Caco-2 (cell line): ENCODE results near the gene COL21A1. TPM values are rescaled to one million over a fixed set of nuclear protein-coding genes. Genes with fewer than 3 reads are reported as not detected.

ENCODE experiments used
- BruUV-seq: library from RNA; stranded (reverse); fragments of 400-500 nt; replicated peaks from 2 replicates; lab custom pipeline; 2021; lab: Mats Ljungman, UMichigan
- CTCF ChIA-PET: fragments of 300-600 bp; sonication (Branson Sonifier 250); formaldehyde crosslinking; loops from one replicate; lab custom pipeline; 2022; ENCODE audit warnings: antibody characterized with exemption; lab: Charles Lee
- POLR2A ChIA-PET: fragments of 300-600 bp; sonication (Branson Sonifier 250); formaldehyde crosslinking; loops from one replicate; lab custom pipeline; 2022; ENCODE audit warnings: antibody characterized with exemption; lab: Charles Lee
- DNase-seq, 2 experiments: peaks; one replicate each; pipeline versions ENCODE4 v3.0.0 to v3.0.0-alpha.2; 2020 to 2022
- H3K27me3 ChIP-seq: replicated peaks from 2 replicates; pipeline ENCODE4 v1.6.0; 2011; ENCODE audit warnings: low read length; ENCODE audit not compliant: control insufficient read depth, insufficient read depth
- H3K36me3 ChIP-seq: 2 replicates; pipeline ENCODE4 v1.5.1; 2011; ENCODE audit warnings: low read length; ENCODE audit not compliant: control insufficient read depth, insufficient read depth
- H3K4me1 ChIP-seq: fragments of 250-450 bp; sonication (Bioruptor Pico); 2 replicates; pipeline ENCODE4 v1.5.1; 2020; ENCODE audit warnings: mild to moderate bottlenecking
- H3K4me3 ChIP-seq: 2 replicates; pipeline ENCODE4 v1.5.1; 2011; ENCODE audit warnings: low read depth, mild to moderate bottlenecking, control low read depth, low read length
- H3K9me3 ChIP-seq: fragments of 250-450 bp; sonication (Bioruptor Pico); 2 replicates; pipeline ENCODE4 v1.5.1; 2020; ENCODE audit warnings: mild to moderate bottlenecking, moderate library complexity
- H3K27ac Mint-ChIP-seq: one replicate; pipeline ENCODE4 v1.8.0; 2022; ENCODE audit warnings: mixed read lengths; ENCODE audit not compliant: unreplicated experiment
- H3K27me3 Mint-ChIP-seq: one replicate; pipeline ENCODE4 v1.8.0; 2022; ENCODE audit warnings: mixed read lengths; ENCODE audit not compliant: insufficient read depth, unreplicated experiment
- H3K36me3 Mint-ChIP-seq: one replicate; pipeline ENCODE4 v1.8.0; 2022; ENCODE audit warnings: mild to moderate bottlenecking, mixed read lengths; ENCODE audit not compliant: insufficient read depth, unreplicated experiment
- H3K4me1 Mint-ChIP-seq: one replicate; pipeline ENCODE4 v1.8.0; 2022; ENCODE audit warnings: low read depth, mixed read lengths; ENCODE audit not compliant: unreplicated experiment
- H3K4me3 Mint-ChIP-seq: one replicate; pipeline ENCODE4 v1.8.0; 2022; ENCODE audit warnings: mild to moderate bottlenecking, moderate library complexity, mixed read lengths; ENCODE audit not compliant: unreplicated experiment
- H3K9me3 Mint-ChIP-seq: one replicate; pipeline ENCODE4 v1.8.0; 2022; ENCODE audit warnings: mixed read lengths; ENCODE audit not compliant: unreplicated experiment
- intact Hi-C: fragments of 100-400 bp; cut with micrococcal nuclease; formaldehyde crosslinking; loops from one replicate; pipeline ENCODE4 v1.10.0; 2022; ENCODE audit not compliant: unreplicated experiment
- total RNA-seq: library from RNA; stranded (reverse); gene quantifications from 2 replicates; pipeline ENCODE4 v1.2.3, GENCODE V29; 2022
- TF ChIP-seq, protein P1 (sequence below), 2 experiments: fragments of 200-600 bp in 1 of 2; IDR thresholded peaks; 1 replicate in 1 of 2; 2 replicates in 1 of 2; pipeline versions ENCODE4 v1.5.1 to v1.8.0; 2011 to 2022; ENCODE audit warnings: antibody characterized with exemption in 1 of 2, control low read depth in 1 of 2, inconsistent platforms in 1 of 2, low read depth in 1 of 2, low read length in 1 of 2, mild to moderate bottlenecking in 1 of 2, moderate library complexity in 1 of 2; ENCODE audit not compliant: insufficient read depth in 1 of 2, severe bottlenecking in 1 of 2, unreplicated experiment in 1 of 2

Gene COL21A1
- total RNA-seq, 1 experiment from 2014 or later, result 1.3 TPM

GRCh38 chr6:56214041-56214702, 33.2 kb downstream of the COL21A1 start:
- Histone ChIP-seq H3K4me1 (no peaks in the 10 kb centered on the region), H3K27me3 (no peaks in the 10 kb centered on the region), H3K9me3 (no peaks in the 10 kb centered on the region), H3K4me3 (no peak overlapping the region), H3K36me3 (no peaks in the 10 kb centered on the region)
- no peak overlapping the region for H3K27ac Mint-ChIP-seq
- no peaks in the 10 kb centered on the region for H3K9me3 Mint-ChIP-seq
- H3K36me3 Mint-ChIP-seq, result no peaks in the 10 kb centered on the region
- no peaks in the 10 kb centered on the region for H3K4me1 Mint-ChIP-seq
- no peaks in the 10 kb centered on the region for H3K27me3 Mint-ChIP-seq
- TF ChIP-seq, protein P1, sequence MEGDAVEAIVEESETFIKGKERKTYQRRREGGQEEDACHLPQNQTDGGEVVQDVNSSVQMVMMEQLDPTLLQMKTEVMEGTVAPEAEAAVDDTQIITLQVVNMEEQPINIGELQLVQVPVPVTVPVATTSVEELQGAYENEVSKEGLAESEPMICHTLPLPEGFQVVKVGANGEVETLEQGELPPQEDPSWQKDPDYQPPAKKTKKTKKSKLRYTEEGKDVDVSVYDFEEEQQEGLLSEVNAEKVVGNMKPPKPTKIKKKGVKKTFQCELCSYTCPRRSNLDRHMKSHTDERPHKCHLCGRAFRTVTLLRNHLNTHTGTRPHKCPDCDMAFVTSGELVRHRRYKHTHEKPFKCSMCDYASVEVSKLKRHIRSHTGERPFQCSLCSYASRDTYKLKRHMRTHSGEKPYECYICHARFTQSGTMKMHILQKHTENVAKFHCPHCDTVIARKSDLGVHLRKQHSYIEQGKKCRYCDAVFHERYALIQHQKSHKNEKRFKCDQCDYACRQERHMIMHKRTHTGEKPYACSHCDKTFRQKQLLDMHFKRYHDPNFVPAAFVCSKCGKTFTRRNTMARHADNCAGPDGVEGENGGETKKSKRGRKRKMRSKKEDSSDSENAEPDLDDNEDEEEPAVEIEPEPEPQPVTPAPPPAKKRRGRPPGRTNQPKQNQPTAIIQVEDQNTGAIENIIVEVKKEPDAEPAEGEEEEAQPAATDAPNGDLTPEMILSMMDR (IDR thresholded peaks at IDR 0.05; ENCODE audit: insufficient read depth in 1 of 2, low read depth in 1 of 2, low read length in 1 of 2, severe bottlenecking in 1 of 2, unreplicated experiment in 1 of 2), result no peak
- ChIA-PET CTCF (no interaction called here), POLR2A (no interaction called here)
- BruUV-seq, result no TSS peak
- intact Hi-C loops, result loop anchor here (10.0 kb wide), 1 partner anchor 189 kb away; no protein-coding TSS in a partner anchor
- H3K4me3 Mint-ChIP-seq, result no peak overlapping the region
- no peak for DNase-seq

DNA sequence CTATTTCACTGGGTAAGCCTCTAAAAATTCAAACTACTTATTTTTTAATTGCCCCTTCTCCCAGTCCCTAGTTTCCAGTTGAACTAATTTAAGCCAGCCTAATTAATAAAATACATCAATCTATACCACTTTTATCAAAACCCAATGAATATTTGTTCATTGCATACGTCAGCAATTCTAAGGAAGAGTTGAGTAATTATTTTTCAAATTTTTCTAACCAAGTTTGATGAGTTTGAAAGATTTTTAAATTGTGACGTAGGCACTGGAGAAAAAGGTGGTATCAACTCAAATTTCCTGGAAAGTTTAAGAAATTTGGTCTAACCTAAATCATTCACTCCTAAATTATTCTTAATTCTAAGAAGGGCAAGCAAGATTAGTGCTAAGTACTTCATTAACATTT, 35.7 kb downstream of the COL21A1 start:
- H3K27me3 Mint-ChIP-seq, result no peaks in the 10 kb centered on the region
- no peak overlapping the region for H3K4me3 Mint-ChIP-seq
- CTCF ChIA-PET, result no interaction called here
- intact Hi-C loops, result loop anchor here (10.0 kb wide), 1 partner anchor 187 kb away; no protein-coding TSS in a partner anchor
- no peaks in the 10 kb centered on the region for H3K36me3 Mint-ChIP-seq
- no peaks in the 10 kb centered on the region for H3K4me1 Mint-ChIP-seq
- H3K9me3 Mint-ChIP-seq, result no peaks in the 10 kb centered on the region
- BruUV-seq, result no TSS peak
- TF ChIP-seq, protein P1 (IDR thresholded peaks at IDR 0.05; ENCODE audit: insufficient read depth in 1 of 2, low read depth in 1 of 2, low read length in 1 of 2, severe bottlenecking in 1 of 2, unreplicated experiment in 1 of 2), result no peak
- H3K27ac Mint-ChIP-seq, result no peak overlapping the region
- Histone ChIP-seq H3K27me3 (no peaks in the 10 kb centered on the region), H3K9me3 (no peaks in the 10 kb centered on the region), H3K36me3 (no peaks in the 10 kb centered on the region), H3K4me1 (no peaks in the 10 kb centered on the region), H3K4me3 (no peak overlapping the region)
- POLR2A ChIA-PET, result no interaction called here
- DNase-seq, result no peak

DNA sequence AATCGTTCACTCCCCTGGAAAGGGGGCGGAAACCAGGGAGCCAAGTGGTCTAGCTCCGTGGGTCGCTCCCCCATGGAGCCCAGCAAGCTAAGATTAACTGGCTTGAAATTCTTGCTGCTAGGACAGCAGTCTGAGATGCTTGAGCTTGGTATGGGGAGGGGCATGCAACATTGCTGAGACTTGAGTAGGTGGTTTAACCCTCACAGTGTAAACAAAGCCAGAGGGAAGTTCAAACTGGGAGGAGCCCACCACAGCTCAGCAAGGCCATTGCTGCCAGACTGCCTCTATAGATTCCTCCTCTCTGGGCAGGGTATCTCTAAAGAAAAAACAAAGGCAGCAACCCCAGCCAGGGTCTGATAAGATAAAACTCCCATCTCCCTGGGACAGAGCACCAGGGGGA, 43.2 kb downstream of the COL21A1 start:
- POLR2A ChIA-PET, result no interaction called here
- H3K4me1 ChIP-seq, result no peaks in the 10 kb centered on the region
- no peak overlapping the region for H3K4me3 ChIP-seq
- CTCF ChIA-PET, result no interaction called here
- Mint-ChIP-seq H3K9me3 (no peaks in the 10 kb centered on the region), H3K4me1 (no peaks in the 10 kb centered on the region), H3K4me3 (no peak overlapping the region), H3K27me3 (no peaks in the 10 kb centered on the region), H3K36me3 (no peaks in the 10 kb centered on the region), H3K27ac (no peak overlapping the region)
- no peaks in the 10 kb centered on the region for H3K36me3 ChIP-seq
- no peaks in the 10 kb centered on the region for H3K9me3 ChIP-seq
- TF ChIP-seq, protein P1 (IDR thresholded peaks at IDR 0.05; ENCODE audit: insufficient read depth in 1 of 2, low read depth in 1 of 2, low read length in 1 of 2, severe bottlenecking in 1 of 2, unreplicated experiment in 1 of 2), result no peak
- no TSS peak for BruUV-seq
- intact Hi-C loops, result no loop called here
- no peaks in the 10 kb centered on the region for H3K27me3 ChIP-seq
- DNase-seq, result no peak
